H9 (cell line): Measurements from ENCODE around the gene GLCE. TPM values are rescaled to one million over a fixed set of nuclear protein-coding genes. Genes with fewer than 3 reads are reported as not detected.

Experiments used
- DNase-seq: peaks from one replicate; pipeline ENCODE4 v3.0.0-alpha.2; 2017
- H2AFZ ChIP-seq: one replicate; pipeline ENCODE4 v1.6.1; 2013; ENCODE audit warnings: mild to moderate bottlenecking, low read length, control low read depth, moderate library complexity
- H2AK5ac ChIP-seq: 2 replicates; pipeline ENCODE4 v1.6.1; 2013; ENCODE audit warnings: low read length, control low read depth, mixed read lengths; ENCODE audit not compliant: insufficient read length
- H2BK120ac ChIP-seq: one replicate; pipeline ENCODE4 v1.6.1; 2013; ENCODE audit warnings: low read depth, mild to moderate bottlenecking, low read length, control low read depth, inconsistent platforms; ENCODE audit not compliant: poor library complexity, severe bottlenecking
- H2BK12ac ChIP-seq: 2 replicates; pipeline ENCODE4 v1.6.1; 2013; ENCODE audit warnings: low read length, control low read depth, mixed read lengths, low read depth; ENCODE audit not compliant: insufficient read length
- H2BK15ac ChIP-seq: 2 replicates; pipeline ENCODE4 v1.6.1; 2013; ENCODE audit warnings: low read depth, low read length, control low read depth
- H2BK20ac ChIP-seq: one replicate; pipeline ENCODE4 v1.6.1; 2013; ENCODE audit warnings: low read depth, mild to moderate bottlenecking, low read length, control low read depth, inconsistent platforms; ENCODE audit not compliant: poor library complexity, severe bottlenecking
- H2BK5ac ChIP-seq: 2 replicates; pipeline ENCODE4 v1.6.1; 2013; ENCODE audit warnings: low read length, control low read depth, mixed read lengths; ENCODE audit not compliant: insufficient read length
- H3K14ac ChIP-seq: 2 replicates; pipeline ENCODE4 v1.6.1; 2013; ENCODE audit warnings: low read length, control low read depth; ENCODE audit not compliant: insufficient read depth
- H3K18ac ChIP-seq: 2 replicates; pipeline ENCODE4 v1.6.1; 2013; ENCODE audit warnings: low read depth, mild to moderate bottlenecking, mixed read lengths, low read length, control low read depth; ENCODE audit not compliant: insufficient read length
- H3K23ac ChIP-seq: 2 replicates; pipeline ENCODE4 v1.6.1; 2013; ENCODE audit warnings: low read length, control low read depth, mixed read lengths, low read depth; ENCODE audit not compliant: insufficient read length
- H3K23me2 ChIP-seq: 2 replicates; pipeline ENCODE4 v1.6.1; 2013; ENCODE audit warnings: low read depth, mild to moderate bottlenecking, mixed read lengths, low read length, control low read depth; ENCODE audit not compliant: insufficient read length, poor library complexity, severe bottlenecking
- H3K27ac ChIP-seq: 2 replicates; pipeline ENCODE4 v1.5.1; 2013; ENCODE audit warnings: low read length, control low read depth, mixed read lengths, low read depth; ENCODE audit not compliant: insufficient read length
- H3K27me3 ChIP-seq: 2 replicates; pipeline ENCODE4 v1.6.1; 2013; ENCODE audit warnings: low read length, control low read depth, inconsistent platforms; ENCODE audit not compliant: insufficient read depth
- H3K4ac ChIP-seq: 2 replicates; pipeline ENCODE4 v1.6.1; 2013; ENCODE audit warnings: low read depth, mild to moderate bottlenecking, control low read depth, inconsistent platforms, low read length, moderate library complexity
- H3K4me1 ChIP-seq: 2 replicates; pipeline ENCODE4 v1.6.1; 2013; ENCODE audit warnings: low read length, control low read depth, inconsistent platforms; ENCODE audit not compliant: insufficient read depth
- H3K4me2 ChIP-seq: 2 replicates; pipeline ENCODE4 v1.6.1; 2013; ENCODE audit warnings: low read length, control low read depth, mixed read lengths; ENCODE audit not compliant: insufficient read length, insufficient read depth
- H3K56ac ChIP-seq: 2 replicates; pipeline ENCODE4 v1.6.1; 2013; ENCODE audit warnings: low read depth, mild to moderate bottlenecking, mixed read lengths, low read length, control low read depth; ENCODE audit not compliant: insufficient read length
- H3K79me1 ChIP-seq: 2 replicates; pipeline ENCODE4 v1.6.1; 2013; ENCODE audit warnings: low read depth, mild to moderate bottlenecking, moderate library complexity, low read length, control low read depth, inconsistent platforms; ENCODE audit not compliant: insufficient read depth, poor library complexity, severe bottlenecking
- H3K79me2 ChIP-seq: 2 replicates; pipeline ENCODE4 v1.6.1; 2013; ENCODE audit warnings: low read length, control low read depth, inconsistent platforms; ENCODE audit not compliant: insufficient read depth
- H3K9ac ChIP-seq: 2 replicates; pipeline ENCODE4 v1.6.1; 2013; ENCODE audit warnings: low read length, control low read depth, mixed read lengths; ENCODE audit not compliant: insufficient read length; ENCODE audit errors: extremely low read depth
- H3K9me3 ChIP-seq: one replicate; pipeline ENCODE4 v1.6.1; 2013; ENCODE audit warnings: low read depth, low read length, inconsistent platforms; ENCODE audit not compliant: control insufficient read depth
- H3T11ph ChIP-seq: one replicate; pipeline ENCODE4 v1.6.1; 2013; ENCODE audit warnings: mild to moderate bottlenecking, low read length, control low read depth, inconsistent platforms
- H4K20me1 ChIP-seq: one replicate; pipeline ENCODE4 v1.6.1; 2013; ENCODE audit not compliant: control insufficient read depth, insufficient read length, insufficient read depth
- H4K5ac ChIP-seq: 2 replicates; pipeline ENCODE4 v1.6.1; 2013; ENCODE audit warnings: low read depth, mild to moderate bottlenecking, mixed read lengths, low read length, control low read depth; ENCODE audit not compliant: insufficient read length
- H4K8ac ChIP-seq: replicated peaks from 2 replicates; pipeline ENCODE4 v1.6.1; 2013; ENCODE audit warnings: low read length, control low read depth, mixed read lengths, low read depth; ENCODE audit not compliant: insufficient read length
- H4K91ac ChIP-seq: 2 replicates; pipeline ENCODE4 v1.6.1; 2013; ENCODE audit warnings: low read depth, mild to moderate bottlenecking, moderate library complexity, mixed read lengths, low read length, control low read depth; ENCODE audit not compliant: insufficient read length
- H3K27ac Mint-ChIP-seq, 3 experiments: 2 replicates in 2 of 3; 3 replicates in 1 of 3; pipeline ENCODE4 v1.8.0; 2020 to 2021; ENCODE audit warnings: mixed read lengths in 3 of 3, mild to moderate bottlenecking in 1 of 3, moderate library complexity in 1 of 3
- H3K27me3 Mint-ChIP-seq: 2 replicates; pipeline ENCODE4 v1.8.0; 2021; ENCODE audit warnings: low read depth, mild to moderate bottlenecking, moderate library complexity, mixed read lengths
- H3K36me3 Mint-ChIP-seq, 3 experiments: 2 replicates in 2 of 3; 3 replicates in 1 of 3; pipeline ENCODE4 v1.8.0; 2020 to 2021; ENCODE audit warnings: low read depth in 3 of 3, mixed read lengths in 3 of 3; ENCODE audit not compliant: insufficient read depth in 1 of 3
- H3K4me1 Mint-ChIP-seq, 2 experiments: 2 replicates each; pipeline ENCODE4 v1.8.0; 2020; ENCODE audit warnings: mixed read lengths in 2 of 2
- H3K4me3 Mint-ChIP-seq, 2 experiments: 2 replicates in 1 of 2; 3 replicates in 1 of 2; pipeline ENCODE4 v1.8.0; 2020 to 2021; ENCODE audit warnings: mild to moderate bottlenecking in 2 of 2, mixed read lengths in 2 of 2, moderate library complexity in 1 of 2
- H3K9me3 Mint-ChIP-seq, 2 experiments: 2 replicates in 1 of 2; 3 replicates in 1 of 2; pipeline ENCODE4 v1.8.0; 2020; ENCODE audit warnings: mild to moderate bottlenecking in 2 of 2, mixed read lengths in 2 of 2, moderate library complexity in 1 of 2
- CTCF ChIP-seq: fragments of 200-600 bp; sonication (generic); conservative IDR thresholded peaks from 3 replicates; pipeline ENCODE4 v1.8.0; 2021; ENCODE audit warnings: antibody characterized with exemption, mild to moderate bottlenecking
- WGBS: extraction: QIAGEN DNeasy Blood & Tissue Kit; methylation state at CpG from one replicate; pipeline ENCODE4 v1.1.7; 2013; ENCODE audit warnings: missing lambda C conversion rate, low lambda C conversion rate, mixed read lengths; ENCODE audit not compliant: insufficient read length; ENCODE audit errors: extremely low coverage; 5-methylcytosine and 5-hydroxymethylcytosine counted together
- total RNA-seq: library from RNA; stranded (reverse); gene quantifications from 2 replicates; pipeline ENCODE4 v1.2.1, GENCODE V29; 2021

The GLCE gene
- total RNA-seq, 1 experiment from 2014 or later, result 12.2 TPM

- Histone ChIP-seq H3K14ac (no peak overlapping the region), H3K23ac (no peak overlapping the region), H3K23me2 (no peaks in the 10 kb centered on the region), H2AFZ (no peak overlapping the region), H2BK20ac (no peak overlapping the region), H2AK5ac (no peak overlapping the region), H3K4me2 (no peak overlapping the region), H4K91ac (no peak overlapping the region), H3K56ac (no peak overlapping the region), H4K20me1 (no peaks in the 10 kb centered on the region), H2BK120ac (no peak overlapping the region), H3K27me3 (no peaks in the 10 kb centered on the region), H3K27ac (no peak overlapping the region), H3K4me1 (peaks cover 8% of the 10 kb centered on the region), H3K9ac (no peak overlapping the region), H4K5ac (no peak overlapping the region), H2BK5ac (no peak overlapping the region), H2BK12ac (no peak overlapping the region), H2BK15ac (no peak overlapping the region), H3K18ac (no peak overlapping the region), H4K8ac (no peak overlapping the region), H3T11ph (no peak overlapping the region), H3K9me3 (no peaks in the 10 kb centered on the region), H3K79me1 (peaks cover 4% of the 10 kb centered on the region), H3K4ac (no peak overlapping the region), H3K79me2 (peaks cover 2% of the 10 kb centered on the region; the same call in 1 of the 2 replicates)
- DNase-seq, result no peak
- Mint-ChIP-seq H3K36me3 (peaks cover 0 to 18% (median 14%) of the 10 kb centered on the region in 3 experiments; a peak in 4 of 7 replicates), H3K4me1 (peaks cover 18 to 22% of the 10 kb centered on the region in 2 experiments), H3K27me3 (no peaks in the 10 kb centered on the region), H3K9me3 (peaks cover 4 to 9% of the 10 kb centered on the region in 2 experiments; a peak in 3 of 5 replicates), H3K4me3 (no peak overlapping the region), H3K27ac (no peak overlapping the region)
- no CpG with 5 or more reads among the region's 6 CpGs for WGBS
- no peak for TF ChIP-seq CTCF
These were observed 28.7 kb downstream of the GLCE start for GRCh38 chr15:69189157-69189556.
